OCI-LY1 (cell line): Measurements from ENCODE around the gene MMP11.

Experiments
- CTCF ChIP-seq: fragments of 200-600 bp; sonication (generic), shearing (Covaris generic); IDR thresholded peaks from 2 replicates; pipeline ENCODE4 v1.5.1; 2017; ENCODE audit warnings: mild to moderate bottlenecking, antibody characterized with exemption, low read length, moderate library complexity, mixed read lengths
- EZH2 ChIP-seq: fragments of 200-600 bp; sonication (generic), shearing (Covaris generic); IDR thresholded peaks from 2 replicates; pipeline ENCODE4 v1.8.0; 2017; ENCODE audit warnings: borderline replicate concordance, mixed run types, mild to moderate bottlenecking, antibody characterized with exemption, low read length, moderate library complexity, mixed read lengths

DNA sequence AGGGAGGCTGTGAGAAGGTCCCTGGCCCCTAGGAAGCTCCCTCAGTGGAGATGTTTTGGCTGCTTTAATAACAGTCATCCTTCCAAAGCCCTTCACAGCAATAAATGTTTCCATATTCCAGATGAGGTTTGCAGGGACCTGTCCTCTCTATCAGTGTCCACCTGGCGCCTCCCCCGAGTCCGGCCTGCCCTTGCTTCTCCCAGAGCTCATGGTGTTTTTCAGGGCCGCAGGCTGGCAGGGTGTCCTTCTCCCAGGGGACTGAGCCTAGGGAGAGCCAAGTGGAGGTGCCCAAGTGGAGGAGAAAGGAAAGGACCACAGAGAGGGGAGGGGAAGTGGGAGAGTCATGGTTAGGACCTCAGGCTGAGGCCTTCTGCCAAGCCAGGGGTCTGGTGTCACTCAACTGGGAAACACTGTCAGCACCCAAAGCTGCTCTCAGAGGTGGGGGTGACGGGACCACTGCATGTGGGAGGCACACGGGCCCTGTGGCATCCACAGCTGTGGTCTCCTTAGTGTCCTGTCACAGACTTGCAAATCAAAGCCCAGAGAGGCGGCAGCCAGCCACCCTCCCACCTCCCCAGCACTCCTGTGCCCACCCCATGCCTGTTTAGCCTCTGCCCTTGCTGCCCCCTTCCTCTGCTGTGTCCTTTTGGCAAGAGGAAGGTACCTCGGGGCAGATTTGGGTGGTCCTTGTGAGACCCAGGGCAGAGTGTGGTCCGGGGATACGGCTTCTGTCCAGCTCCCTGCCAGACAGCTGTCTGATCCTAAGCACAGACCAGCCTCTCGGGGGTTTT is 59.8 kb downstream of the MMP11 start:
- TF ChIP-seq CTCF: no peak
- TF ChIP-seq EZH2: no peak
